Gastroesophageal sphincter (tissue), 4 donors: ENCODE measurements around the gene IFNL3. TPM values are rescaled to one million over a fixed set of nuclear protein-coding genes. Genes with fewer than 3 reads are reported as not detected.

Experiments
- ATAC-seq: fragments of 150-250 bp; one replicate; pipeline ENCODE4 v1.9.1; 2016; ENCODE audit warnings: mild to moderate bottlenecking, moderate library complexity
- H3K27ac ChIP-seq, 4 donors: fragments of 200-600 bp; sonication (generic) in 3 of 4; 1 replicate in 3 of 4; 2 replicates in 1 of 4; pipeline ENCODE4 v1.5.1; 2016 to 2019
- H3K27me3 ChIP-seq: fragments of 200-600 bp; sonication (generic); one replicate; pipeline ENCODE4 v1.5.1; 2019
- H3K36me3 ChIP-seq, 2 donors: fragments of 200-600 bp; sonication (generic); one replicate each; pipeline ENCODE4 v1.5.1; 2019; ENCODE audit warnings: control low read depth in 1 of 2
- H3K4me1 ChIP-seq, 3 donors: fragments of 200-600 bp; sonication (generic); 1 replicate in 2 of 3; 2 replicates in 1 of 3; pipeline ENCODE4 v1.5.1; 2016 to 2019; ENCODE audit warnings: control low read depth in 2 of 3
- H3K4me3 ChIP-seq, 2 donors: fragments of 200-600 bp; sonication (generic); one replicate each; pipeline ENCODE4 v1.5.1; 2019; ENCODE audit warnings: mild to moderate bottlenecking in 1 of 2, moderate library complexity in 1 of 2
- H3K9me3 ChIP-seq, 3 donors: fragments of 200-600 bp; sonication (generic); one replicate each; pipeline ENCODE4 v1.5.1; 2017 to 2019; ENCODE audit warnings: control low read depth in 2 of 3
- EP300 ChIP-seq: sonication (generic); formaldehyde crosslinking; IDR thresholded peaks from one replicate; pipeline ENCODE4 v1.6.1; 2017; ENCODE audit warnings: antibody characterized with exemption, mild to moderate bottlenecking
- POLR2A ChIP-seq, 2 donors: fragments of 450-650 bp; IDR thresholded peaks; one replicate each; pipeline ENCODE4 v1.6.1; 2017; ENCODE audit warnings: antibody characterized with exemption in 2 of 2, mild to moderate bottlenecking in 2 of 2, moderate library complexity in 1 of 2
- POLR2AphosphoS5 ChIP-seq: sonication (generic); formaldehyde crosslinking; IDR thresholded peaks from one replicate; pipeline ENCODE4 v1.6.1; 2017; ENCODE audit warnings: antibody characterized with exemption
- WGBS, 2 donors: methylation state at CpG; one replicate each; pipeline ENCODE4 v1.1.5; 2018; ENCODE audit warnings: low coverage in 1 of 2; 5-methylcytosine and 5-hydroxymethylcytosine counted together
- total RNA-seq, 4 donors: library from RNA; depleted of rRNA; stranded (reverse); fragments of >200 nt; gene quantifications; one replicate each; pipeline ENCODE4 v1.1.0, GENCODE V29; 2016
- TF ChIP-seq, protein P1 (sequence below), 4 experiments: fragments of 200-600 bp in 2 of 4; fragments of 450-650 bp in 2 of 4; sonication (generic) in 1 of 4; IDR thresholded peaks; one replicate each; pipeline ENCODE4 v1.5.1; 2017 to 2019; ENCODE audit warnings: antibody characterized with exemption in 4 of 4, mild to moderate bottlenecking in 2 of 4, moderate library complexity in 2 of 4

The IFNL3 gene
- total RNA-seq, 4 donors from 2014 or later = not detected

DNA sequence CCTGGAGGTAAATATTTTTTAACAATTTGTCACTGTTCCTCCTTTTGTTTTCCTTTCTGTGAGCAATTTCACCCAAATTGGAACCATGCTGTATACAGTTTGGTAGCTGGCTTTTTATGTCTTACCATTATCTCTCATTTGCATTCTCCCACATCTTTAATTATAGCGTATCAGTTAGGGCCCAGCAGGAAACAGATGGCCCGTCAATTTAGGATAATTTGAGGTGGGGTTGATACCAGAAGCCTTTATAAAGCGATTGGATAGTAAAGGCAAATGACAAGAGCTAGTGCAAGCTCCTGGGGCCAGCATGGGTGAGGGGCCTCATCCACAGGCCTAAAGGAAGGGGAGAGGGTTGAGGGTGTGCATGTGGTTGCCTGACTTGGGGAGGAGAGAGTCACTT is 7.7 kb upstream of the IFNL3 start:
- Histone ChIP-seq H3K27me3 (peaks cover 72% of the 10 kb centered on the region), H3K36me3 (no peaks in the 10 kb centered on the region), H3K4me1 (peaks cover 0 to 9% (median 4%) of the 10 kb centered on the region in 3 donors), H3K27ac (no peak overlapping the region), H3K4me3 (no peak overlapping the region), H3K9me3 (peaks cover 0 to 13% (median 0%) of the 10 kb centered on the region in 3 donors)
- WGBS, 2 donors = 55 to 61% methylated on average over 2 to 3 of the region's 3 CpGs
- ATAC-seq = no peak
- no peak for TF ChIP-seq POLR2AphosphoS5
- TF ChIP-seq EP300 = no peak
- TF ChIP-seq, protein P1, sequence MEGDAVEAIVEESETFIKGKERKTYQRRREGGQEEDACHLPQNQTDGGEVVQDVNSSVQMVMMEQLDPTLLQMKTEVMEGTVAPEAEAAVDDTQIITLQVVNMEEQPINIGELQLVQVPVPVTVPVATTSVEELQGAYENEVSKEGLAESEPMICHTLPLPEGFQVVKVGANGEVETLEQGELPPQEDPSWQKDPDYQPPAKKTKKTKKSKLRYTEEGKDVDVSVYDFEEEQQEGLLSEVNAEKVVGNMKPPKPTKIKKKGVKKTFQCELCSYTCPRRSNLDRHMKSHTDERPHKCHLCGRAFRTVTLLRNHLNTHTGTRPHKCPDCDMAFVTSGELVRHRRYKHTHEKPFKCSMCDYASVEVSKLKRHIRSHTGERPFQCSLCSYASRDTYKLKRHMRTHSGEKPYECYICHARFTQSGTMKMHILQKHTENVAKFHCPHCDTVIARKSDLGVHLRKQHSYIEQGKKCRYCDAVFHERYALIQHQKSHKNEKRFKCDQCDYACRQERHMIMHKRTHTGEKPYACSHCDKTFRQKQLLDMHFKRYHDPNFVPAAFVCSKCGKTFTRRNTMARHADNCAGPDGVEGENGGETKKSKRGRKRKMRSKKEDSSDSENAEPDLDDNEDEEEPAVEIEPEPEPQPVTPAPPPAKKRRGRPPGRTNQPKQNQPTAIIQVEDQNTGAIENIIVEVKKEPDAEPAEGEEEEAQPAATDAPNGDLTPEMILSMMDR (IDR thresholded peaks at IDR 0.05) = no peak
- no peak for TF ChIP-seq POLR2A (IDR thresholded peaks at IDR 0.05)

DNA sequence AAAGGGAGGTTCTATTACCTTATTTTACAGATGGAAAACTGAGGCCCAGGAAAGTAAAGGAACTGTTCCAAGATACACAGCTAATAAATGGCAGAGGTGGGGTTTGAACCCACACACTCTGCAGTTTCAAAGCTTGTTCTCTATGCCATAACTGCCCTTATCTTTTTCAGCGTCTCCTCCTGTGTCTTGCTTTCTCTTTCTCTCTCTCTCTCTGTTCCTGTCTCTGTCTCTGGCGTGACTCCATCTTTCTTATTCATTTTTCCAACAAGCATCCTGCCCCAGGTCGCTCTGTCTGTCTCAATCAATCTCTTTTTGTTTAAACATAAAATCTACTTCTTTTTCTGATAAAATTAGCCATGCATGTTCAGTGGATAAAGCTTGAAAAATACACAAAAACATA is 7.0 kb upstream of the IFNL3 start:
- TF ChIP-seq EP300 (no peak), POLR2AphosphoS5 (no peak), POLR2A (IDR thresholded peaks at IDR 0.05) (no peak)
- TF ChIP-seq, protein P1 (IDR thresholded peaks at IDR 0.05) = no peak
- Histone ChIP-seq H3K4me1 (peaks cover 0 to 15% (median 6%) of the 10 kb centered on the region in 3 donors), H3K4me3 (no peak overlapping the region), H3K27me3 (peaks cover 72% of the 10 kb centered on the region), H3K27ac (no peak overlapping the region), H3K9me3 (peaks cover 0 to 7% (median 0%) of the 10 kb centered on the region in 3 donors), H3K36me3 (no peaks in the 10 kb centered on the region)
- ATAC-seq = no peak
- 61 to 62% methylated on average over 3 of the region's 3 CpGs for WGBS, 2 donors

DNA sequence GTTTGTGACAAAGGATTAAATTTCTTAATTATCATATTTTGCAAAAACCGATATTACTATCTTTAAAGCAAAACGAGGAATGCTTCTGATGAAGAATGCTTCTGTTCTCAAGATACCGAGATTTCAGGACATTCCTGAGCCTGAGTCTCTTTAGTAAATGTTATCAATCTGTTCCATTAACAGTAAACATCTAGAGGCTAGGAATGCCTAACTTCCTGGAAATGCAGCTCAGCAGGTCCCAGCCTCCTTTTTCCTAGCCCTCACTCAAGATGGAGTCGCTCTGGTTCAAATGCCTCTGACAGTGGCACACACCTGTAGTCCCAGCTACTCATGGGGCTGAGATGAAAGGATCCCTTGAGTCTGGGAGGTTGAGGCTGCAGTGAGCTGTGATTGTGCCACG is 6.3 kb upstream of the IFNL3 start:
- Histone ChIP-seq H3K9me3 (no peaks in the 10 kb centered on the region), H3K27me3 (peaks cover 66% of the 10 kb centered on the region), H3K4me1 (peaks cover 0 to 15% (median 6%) of the 10 kb centered on the region in 3 donors), H3K27ac (no peak overlapping the region), H3K4me3 (no peak overlapping the region), H3K36me3 (no peaks in the 10 kb centered on the region)
- WGBS, 2 donors = 33 to 74% methylated on average over 3 of the region's 5 CpGs
- no peak for ATAC-seq
- no peak for TF ChIP-seq EP300
- no peak for TF ChIP-seq POLR2AphosphoS5
- no peak for TF ChIP-seq POLR2A (IDR thresholded peaks at IDR 0.05)
- TF ChIP-seq, protein P1 (IDR thresholded peaks at IDR 0.05) = no peak

DNA sequence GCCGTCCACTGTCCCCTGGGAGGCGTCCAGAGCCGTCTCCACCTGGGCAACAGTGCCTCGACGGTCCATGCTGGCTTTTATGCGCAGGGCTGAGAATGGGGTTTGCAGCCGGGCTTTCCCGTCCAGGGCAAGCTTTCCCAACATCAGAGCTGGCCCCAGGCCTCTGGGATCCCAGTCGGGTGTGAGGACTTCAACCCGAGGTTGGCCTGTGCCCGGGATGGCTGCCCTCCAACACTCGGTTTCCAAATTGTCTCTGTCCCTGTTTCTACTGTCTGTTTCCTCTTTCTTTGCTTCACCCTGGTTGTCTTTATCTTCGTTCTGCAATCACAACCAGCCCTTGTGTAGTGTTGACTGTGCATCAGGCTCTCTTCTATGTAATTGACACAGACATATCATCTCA is 4.0 kb upstream of the IFNL3 start, which contains the start of gene IFNL4:
TSS of gene IFNL4 (minus strand) at position 51 of the 400 bp plus-strand sequence.
- Histone ChIP-seq H3K9me3 (no peaks in the 10 kb centered on the region), H3K36me3 (no peaks in the 10 kb centered on the region), H3K27me3 (peaks cover 62% of the 10 kb centered on the region), H3K4me1 (peaks cover 0 to 15% (median 6%) of the 10 kb centered on the region in 3 donors), H3K4me3 (peak within 1 kb of the TSS in 1 of 2 donors; percentile 19), H3K27ac (no peak within 1 kb of the TSS)
- no peak for ATAC-seq
- 44% methylated on average over 7 of the region's 13 CpGs; no CpG with 5 or more reads in 1 of the 2 donors for WGBS, 2 donors
- TF ChIP-seq POLR2A (IDR thresholded peaks at IDR 0.05) (no peak), POLR2AphosphoS5 (no peak), EP300 (no peak)
- TF ChIP-seq, protein P1 (IDR thresholded peaks at IDR 0.05) = no peak
